GM18499 (cell line): Measurements from ENCODE around the gene ARHGAP33.
A peak's percentile ranks its signal among the peaks of the same experiment; 100 is the strongest.

Experiments
- ATAC-seq: cut with Tn5 transposase; IDR thresholded peaks from one replicate; pipeline ENCODE4 v1.9.1; 2021; ENCODE audit warnings: moderate number of reproducible peaks; ENCODE audit not compliant: insufficient read depth, unreplicated experiment

ARHGAP33 gene

GRCh38 chr19:35738887-35739229, 36.5 kb upstream of the ARHGAP33 start:
- no peak for ATAC-seq

GRCh38 chr19:35739275-35740107, 35.9 kb upstream of the ARHGAP33 start:
- ATAC-seq, result no peak

- ATAC-seq, result peak; percentile 9
Measured at GRCh38 chr19:35740108-35740422, 35.3 kb upstream of the ARHGAP33 start.

- ATAC-seq, result peak; percentile 38
Measured at GRCh38 chr19:35740423-35741202, 34.8 kb upstream of the ARHGAP33 start.

- ATAC-seq, result no peak
Measured at GRCh38 chr19:35741203-35741515, 34.2 kb upstream of the ARHGAP33 start.

- no peak for ATAC-seq
Measured at GRCh38 chr19:35742121-35742724, 33.1 kb upstream of the ARHGAP33 start, which contains the start of gene IGFLR1. TSS of gene IGFLR1 (minus strand) at chr19:35742452. CDS start at chr19:35741180, 1,272 bp downstream.

GRCh38 chr19:35743640-35744429, 31.5 kb upstream of the ARHGAP33 start:
- no peak for ATAC-seq

- no peak for ATAC-seq
Measured at GRCh38 chr19:35744430-35745327, 30.7 kb upstream of the ARHGAP33 start.

- ATAC-seq, result peak; percentile 33
Measured at GRCh38 chr19:35745328-35746086, 29.9 kb upstream of the ARHGAP33 start, which contains the start of the genes PSENEN and U2AF1L4. TSS of gene PSENEN (plus strand) at chr19:35745651. CDS start at chr19:35745931, 280 bp downstream. TSS of gene U2AF1L4 (minus strand) at chr19:35745418. CDS start at chr19:35745391, 27 bp downstream.

- ATAC-seq, result no peak
Measured at GRCh38 chr19:35746087-35746462, 29.3 kb upstream of the ARHGAP33 start.

GRCh38 chr19:35746531-35746930, 28.8 kb upstream of the ARHGAP33 start:
- ATAC-seq, result no peak

- peak; percentile 61 for ATAC-seq
Measured at GRCh38 chr19:35748106-35749020, 27.0 kb upstream of the ARHGAP33 start, which contains the start of gene LIN37. TSS of gene LIN37 (plus strand) at chr19:35748576. CDS start at chr19:35748725, 149 bp downstream.

- no peak for ATAC-seq
Measured at GRCh38 chr19:35750167-35750566, 25.2 kb upstream of the ARHGAP33 start.

- ATAC-seq, result no peak
Measured at GRCh38 chr19:35751839-35752745, 23.3 kb upstream of the ARHGAP33 start.

- no peak for ATAC-seq
Measured at GRCh38 chr19:35752746-35753350, 22.5 kb upstream of the ARHGAP33 start.
